ENCODE data around the gene MPL.
"Not testable (repeated sequence)": the region's sequence is repeated elsewhere in the genome, so short reads cannot be mapped to it uniquely, and the experiment has no call there.

Gene MPL

DNA sequence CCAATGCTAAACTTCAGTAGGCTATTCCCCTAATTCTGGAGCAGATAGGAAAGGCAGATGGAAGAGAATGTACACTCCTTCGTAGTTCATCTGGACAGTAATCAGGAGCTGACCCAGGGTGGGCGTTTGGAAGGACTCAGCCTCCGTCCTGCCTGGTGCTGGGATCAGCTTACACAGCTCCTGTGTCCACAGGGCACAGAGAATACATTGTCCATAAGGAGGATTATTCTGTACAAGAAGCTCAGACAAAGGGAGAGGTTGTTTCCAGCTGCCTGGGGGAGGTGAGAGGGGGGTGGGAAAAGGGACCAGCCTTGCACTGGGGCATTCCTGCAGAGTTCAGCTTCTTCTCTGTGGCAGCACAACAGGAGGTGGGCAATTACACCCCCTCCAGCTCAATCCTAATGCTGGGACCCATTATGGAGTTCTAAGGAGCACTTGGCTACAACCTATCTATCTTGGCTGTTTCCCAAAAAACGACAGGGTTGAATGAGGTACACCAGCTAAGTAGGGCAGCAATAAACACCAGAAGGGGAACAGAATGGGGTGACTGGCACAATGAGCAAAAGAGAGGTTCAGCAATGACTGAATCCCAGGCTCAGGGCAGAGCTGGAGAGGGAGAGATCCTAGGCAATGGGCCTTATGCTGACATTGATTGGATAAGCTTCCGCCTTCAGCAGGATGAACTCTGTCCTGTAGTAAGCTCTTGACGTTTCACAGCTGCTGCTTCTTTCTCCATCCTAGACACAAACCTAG, 44.6 kb downstream of the MPL start:
- no peak for DNase-seq

DNA sequence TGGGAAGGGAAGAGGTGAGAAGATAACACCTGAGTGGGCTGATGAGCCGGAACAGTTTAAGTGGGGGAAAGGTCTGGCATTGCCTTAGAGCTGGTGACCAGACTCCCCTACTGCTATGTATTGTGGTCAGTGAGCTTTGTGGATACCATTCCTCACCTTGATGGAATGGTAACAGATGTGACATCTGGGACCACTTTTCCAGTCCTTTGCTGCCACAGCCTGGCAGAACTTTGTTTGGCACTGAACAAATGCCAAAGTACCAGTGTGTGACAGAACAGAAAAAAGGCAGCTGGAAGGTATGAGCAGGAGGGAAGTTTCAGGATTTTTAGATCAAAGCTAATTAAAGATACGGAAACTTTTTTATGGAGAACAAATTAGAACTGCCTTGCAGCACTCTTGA, 45.8 kb downstream of the MPL start:
- no peak for DNase-seq

DNA sequence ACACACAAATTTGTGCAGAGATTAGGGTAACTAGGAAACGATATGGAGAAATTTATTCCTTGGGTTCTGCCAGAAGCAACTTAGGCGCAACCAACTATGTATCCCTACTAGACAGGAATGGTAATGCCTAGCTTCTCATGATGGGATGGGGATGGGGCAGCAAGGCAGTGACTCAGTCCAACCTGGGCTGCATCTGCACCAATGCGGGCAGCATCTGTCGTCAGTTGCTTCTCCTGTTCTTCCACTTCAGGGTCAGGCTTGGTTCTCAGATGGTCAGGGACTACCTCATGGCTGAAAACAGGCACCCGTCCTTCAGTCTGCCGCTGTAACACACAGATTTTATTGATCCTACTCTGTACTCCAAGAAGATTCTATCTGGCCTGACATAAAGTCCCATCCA, 49.1 kb downstream of the MPL start:
- no peak for DNase-seq

DNA sequence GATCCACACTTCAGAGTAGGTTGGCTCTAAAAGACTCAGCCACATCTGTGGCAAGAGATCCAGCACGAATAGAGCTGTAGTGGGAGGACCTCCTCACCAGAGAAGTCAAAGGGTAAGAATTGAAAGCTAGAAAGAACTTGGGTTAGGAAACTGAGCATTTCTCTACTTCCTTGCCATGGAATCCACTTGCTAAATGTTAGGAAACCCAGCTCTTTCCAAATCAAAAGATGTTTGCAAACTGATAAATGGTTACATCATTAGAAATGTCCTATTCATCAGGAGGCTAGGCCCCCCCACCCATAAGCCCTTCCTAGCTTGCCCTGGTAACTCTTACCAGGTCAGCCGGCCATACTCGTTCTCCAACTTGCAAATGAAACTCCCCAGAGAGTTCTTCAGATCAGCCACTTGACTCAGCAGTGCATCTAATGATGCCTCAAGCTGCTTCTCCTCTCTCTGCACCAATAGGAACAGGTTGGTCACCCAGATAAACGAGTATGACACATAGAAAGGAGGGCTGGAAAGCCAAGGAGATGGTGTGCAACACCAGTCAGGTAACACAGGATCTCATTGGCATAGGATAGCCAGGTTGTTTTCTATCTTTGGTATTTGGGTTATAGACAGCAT, 50.5 kb downstream of the MPL start:
- peak; percentile 40 for DNase-seq

GRCh38 chr1:43388613-43389012, 51.0 kb downstream of the MPL start:
- no peak for DNase-seq

DNA sequence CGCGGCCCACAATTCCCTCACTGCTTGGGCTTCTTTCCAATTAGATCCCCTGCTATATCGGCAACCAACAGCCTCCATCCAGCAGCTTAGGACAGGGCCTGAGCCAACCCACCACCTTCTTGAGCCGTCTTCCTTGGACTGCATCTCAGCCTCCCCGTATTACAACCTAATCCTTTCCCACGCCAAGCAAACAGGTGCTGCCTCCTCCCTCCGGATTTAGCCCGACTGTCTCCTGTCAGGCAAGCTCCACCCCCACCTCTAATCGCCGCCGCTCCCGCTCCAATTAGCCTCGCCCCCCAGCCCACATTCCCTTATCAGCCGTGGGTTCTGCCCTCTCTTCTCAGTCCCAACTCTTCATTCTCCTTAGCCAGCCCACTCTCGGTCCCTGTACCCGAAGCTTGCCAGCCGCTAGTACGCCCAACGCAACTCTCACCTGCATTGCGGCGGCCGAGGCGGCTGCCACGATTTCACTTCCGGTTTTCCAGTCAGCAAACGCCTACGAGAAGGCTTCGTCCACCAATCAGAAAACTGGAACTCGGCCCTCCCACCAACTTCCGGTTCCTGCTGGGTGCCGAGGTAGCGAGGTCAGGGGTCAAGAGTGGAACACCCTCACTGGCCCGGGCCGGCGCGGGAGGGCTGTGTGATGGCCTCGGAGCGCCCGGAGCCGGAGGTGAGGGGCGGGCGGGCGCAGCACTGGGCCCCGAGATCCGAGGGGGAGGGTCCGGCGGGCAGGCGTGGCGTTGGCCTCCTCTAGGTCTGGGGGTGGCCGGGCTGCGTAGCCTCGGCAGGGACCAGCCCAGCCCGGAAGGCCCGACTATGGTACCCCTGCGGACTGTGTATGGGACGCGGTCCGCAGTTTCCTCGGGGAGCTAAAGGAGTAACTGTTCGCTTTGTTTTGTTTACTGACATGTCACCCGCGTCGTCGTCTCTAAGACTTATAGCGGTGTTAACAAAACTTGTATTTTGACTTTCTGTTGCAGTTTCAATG, 52.0 kb downstream of the MPL start, which contains the start of the genes MED8 and SZT2:
Gene MED8, minus strand, starts transcription at position 475 of the 988 bp plus-strand sequence. Its CDS starts 36 bp downstream, at position 439.
Gene SZT2, plus strand, starts transcription at position 574 of the 988 bp plus-strand sequence. Its CDS starts 70 bp downstream, at position 644.
- DNase-seq, result peak; percentile 99

- DNase-seq, result no peak
These were observed 55.1 kb downstream of the MPL start for GRCh38 chr1:43392702-43393101.

DNA sequence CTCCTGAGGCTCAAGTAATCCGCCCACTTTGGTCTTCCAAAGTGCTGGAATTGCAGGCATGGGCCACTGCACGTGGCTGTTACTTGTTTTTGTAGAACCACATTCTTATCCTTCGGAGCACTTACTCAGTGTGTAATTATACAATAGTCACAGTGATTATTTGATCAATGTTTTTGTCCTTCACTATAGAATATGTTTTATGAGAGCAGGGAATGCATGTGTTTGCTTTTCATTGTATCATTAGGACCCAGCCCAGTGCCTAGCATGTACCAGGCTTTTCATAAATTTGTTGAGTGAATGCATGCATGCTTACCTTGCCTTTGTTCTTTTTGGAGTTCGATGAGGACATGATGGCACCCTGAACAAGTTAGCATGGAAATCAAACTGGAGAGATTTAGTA, 57.9 kb downstream of the MPL start:
- no peak for DNase-seq

GRCh38 chr1:43396059-43396458, 58.4 kb downstream of the MPL start:
- no peak for DNase-seq

GRCh38 chr1:43398227-43398626, 60.6 kb downstream of the MPL start:
- no peak for DNase-seq

DNA sequence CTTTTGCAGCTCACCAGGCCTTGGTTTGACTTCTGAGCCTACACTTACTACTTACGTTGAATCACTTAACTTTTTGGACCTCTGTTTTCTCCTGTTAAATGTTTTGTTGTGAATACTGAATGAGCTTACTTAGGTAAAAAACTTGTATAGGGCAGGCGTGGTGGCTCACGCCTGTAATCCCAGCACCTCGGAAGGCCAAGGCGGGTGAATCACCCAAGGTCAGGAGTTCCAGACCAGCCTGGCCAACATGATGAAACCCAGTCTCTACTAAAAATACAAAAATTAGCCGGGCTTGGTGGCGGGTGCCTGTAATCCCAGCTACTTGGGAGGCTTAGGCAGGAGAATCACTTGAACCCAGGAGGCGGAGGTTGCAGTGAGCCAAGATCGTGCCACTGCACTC, 62.8 kb downstream of the MPL start:
- not testable (repeated sequence) for DNase-seq

GRCh38 chr1:43402089-43402865, 64.7 kb downstream of the MPL start:
- DNase-seq, result no peak
